ENCODE data around the gene TMED8. TPM values are rescaled to one million over a fixed set of nuclear protein-coding genes. Genes with fewer than 3 reads are reported as not detected.

Gene TMED8
- total RNA-seq, 3 donors from 2014 or later: 16.1 to 17.1 (median 16.2) TPM

DNA sequence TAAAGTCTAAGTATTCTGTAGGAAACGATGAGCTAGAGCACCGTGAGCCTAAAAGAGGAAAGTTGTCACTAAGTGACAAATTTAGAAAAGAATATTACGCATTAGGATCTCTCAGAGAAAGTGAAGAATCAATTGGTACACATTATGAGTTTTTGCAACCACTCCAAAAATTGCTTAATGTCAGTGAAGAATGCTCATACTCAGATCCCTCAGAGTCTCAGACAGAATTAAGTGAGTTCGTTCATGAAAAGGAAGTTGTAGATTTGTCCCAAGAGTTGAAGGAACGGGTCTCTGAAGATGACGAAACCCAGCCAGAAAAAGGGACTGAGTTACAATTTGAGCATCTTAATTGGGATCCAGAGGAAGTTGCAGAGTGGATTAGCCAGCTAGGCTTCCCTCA is 1.8 kb upstream of the TMED8 start:
- Mint-ChIP-seq H3K9me3 (no peaks in the 10 kb centered on the region), H3K4me3 (no peak overlapping the region), H3K27me3 (ENCODE audit: low read depth) (no peaks in the 10 kb centered on the region)

DNA sequence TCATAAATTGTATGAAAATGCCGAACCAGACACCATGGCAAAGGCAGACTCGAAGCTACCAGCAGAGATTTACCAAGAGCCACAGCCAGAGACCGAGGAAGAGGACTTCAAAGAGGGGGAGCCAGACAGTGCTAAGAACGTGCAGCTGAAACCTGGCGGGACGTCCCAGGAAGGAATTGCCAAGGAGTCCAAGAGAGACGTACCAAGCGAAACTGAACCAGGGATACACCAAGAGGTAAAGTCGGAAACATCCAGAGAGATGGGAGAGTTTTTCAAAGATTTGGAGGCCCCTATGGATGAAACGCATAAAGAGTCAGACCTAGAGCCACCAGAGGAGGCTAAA is 579 bp upstream of the TMED8 start:
- Mint-ChIP-seq H3K9me3 (no peaks in the 10 kb centered on the region), H3K36me3 (ENCODE audit: insufficient read depth) (peaks cover 2% of the 10 kb centered on the region), H3K4me3 (no peak overlapping the region), H3K4me1 (ENCODE audit: low read depth) (peaks cover 31% of the 10 kb centered on the region), H3K27me3 (ENCODE audit: low read depth) (no peaks in the 10 kb centered on the region)
- ATAC-seq (peak; percentile 2 to 5), DNase-seq (no peak)

More for the DNA sequence above, 1.8 kb upstream of the TMED8 start:
- Mint-ChIP-seq H3K36me3 (ENCODE audit: insufficient read depth) (peaks cover 1% of the 10 kb centered on the region), H3K4me1 (ENCODE audit: low read depth) (peaks cover 20% of the 10 kb centered on the region)
- DNase-seq (no peak), ATAC-seq (no peak)

DNA sequence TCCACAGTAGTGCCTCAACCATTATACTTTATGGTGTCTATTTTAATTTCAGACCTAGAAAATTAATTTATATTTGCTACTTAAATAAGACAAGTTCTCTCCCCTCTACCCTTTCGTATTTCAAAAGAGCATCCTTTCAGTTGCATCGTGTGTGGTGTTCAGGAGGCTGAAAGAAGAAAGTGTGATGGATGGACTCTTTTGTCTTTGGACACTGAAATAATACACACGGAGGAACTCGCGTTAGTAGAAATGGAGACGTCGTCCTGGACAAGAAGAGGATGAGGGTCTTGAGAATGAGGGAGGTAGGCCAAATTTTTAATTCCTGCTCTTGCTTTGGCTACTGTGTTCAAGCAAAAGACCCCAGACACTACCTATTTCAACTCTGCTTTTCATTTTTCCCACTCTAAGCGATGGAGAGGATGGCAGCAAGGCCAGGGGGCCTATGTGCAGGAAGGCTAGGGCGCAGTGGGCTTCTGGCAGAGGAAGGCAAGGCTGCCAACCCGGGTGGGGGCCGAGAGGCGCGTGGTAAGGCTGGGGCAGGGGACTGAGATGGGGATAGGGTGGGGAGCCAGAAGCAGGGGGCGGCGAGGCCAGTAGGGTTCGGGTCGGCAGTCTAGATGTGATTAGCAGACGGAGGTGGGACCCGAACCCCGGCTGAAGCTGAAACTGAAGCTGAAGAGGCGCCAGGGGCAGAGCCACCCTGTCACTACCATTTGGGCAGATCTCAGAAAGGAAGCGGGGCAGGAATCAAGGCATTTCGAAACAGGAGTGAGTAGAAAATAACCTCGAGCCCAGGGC is 722 bp downstream of the TMED8 start:
- peak; percentile 8 for DNase-seq
- H3K36me3 Mint-ChIP-seq (ENCODE audit: insufficient read depth): peaks cover 2% of the 10 kb centered on the region
- peaks cover 40% of the 10 kb centered on the region for H3K4me1 Mint-ChIP-seq (ENCODE audit: low read depth)
- no peaks in the 10 kb centered on the region for H3K9me3 Mint-ChIP-seq
- H3K4me3 Mint-ChIP-seq: peak overlapping the region; percentile 91
- ATAC-seq: peak; percentile 41 to 44
- no peaks in the 10 kb centered on the region for H3K27me3 Mint-ChIP-seq (ENCODE audit: low read depth)

DNA sequence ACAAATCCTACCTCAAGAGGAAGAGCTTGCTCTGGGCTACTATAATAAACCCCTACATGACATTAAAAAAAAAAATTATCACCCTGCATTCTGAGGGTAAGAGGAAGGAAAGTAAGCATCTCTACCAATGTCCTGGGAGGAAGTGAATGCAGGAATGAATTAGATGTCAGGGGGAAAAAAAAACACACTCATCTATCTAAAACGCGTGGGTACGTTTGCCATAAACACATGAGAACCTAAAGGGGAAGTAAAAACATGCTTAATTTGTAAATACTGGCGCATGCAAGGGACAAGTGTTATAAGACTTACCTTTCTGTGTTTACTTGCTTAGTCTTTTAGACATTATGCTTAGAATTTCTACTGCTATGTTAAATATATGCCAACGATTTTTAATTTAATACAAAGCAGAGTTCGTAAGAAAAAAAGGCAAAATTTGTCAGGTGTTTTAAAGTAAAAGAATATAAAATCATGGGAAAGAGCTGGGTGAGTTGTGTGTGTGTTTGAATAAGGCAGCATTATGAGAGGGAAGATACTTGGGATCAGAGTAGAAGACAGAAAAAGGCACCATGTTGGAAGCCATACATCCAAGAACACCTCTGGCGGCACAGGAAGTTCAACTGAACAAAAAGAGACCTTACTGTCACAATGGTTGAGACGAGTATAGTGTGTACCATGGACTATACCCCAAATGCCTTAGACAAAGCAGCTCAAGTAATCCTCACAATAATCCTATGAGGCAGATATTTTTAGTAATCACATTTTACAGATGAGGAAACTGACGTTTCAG is 1.5 kb downstream of the TMED8 start:
- Mint-ChIP-seq H3K36me3 (ENCODE audit: insufficient read depth) (peaks cover 2% of the 10 kb centered on the region), H3K4me1 (ENCODE audit: low read depth) (peaks cover 40% of the 10 kb centered on the region), H3K4me3 (peak overlapping the region; percentile 91), H3K27me3 (ENCODE audit: low read depth) (no peaks in the 10 kb centered on the region), H3K9me3 (no peaks in the 10 kb centered on the region)
- ATAC-seq (no peak), DNase-seq (no peak)

DNA sequence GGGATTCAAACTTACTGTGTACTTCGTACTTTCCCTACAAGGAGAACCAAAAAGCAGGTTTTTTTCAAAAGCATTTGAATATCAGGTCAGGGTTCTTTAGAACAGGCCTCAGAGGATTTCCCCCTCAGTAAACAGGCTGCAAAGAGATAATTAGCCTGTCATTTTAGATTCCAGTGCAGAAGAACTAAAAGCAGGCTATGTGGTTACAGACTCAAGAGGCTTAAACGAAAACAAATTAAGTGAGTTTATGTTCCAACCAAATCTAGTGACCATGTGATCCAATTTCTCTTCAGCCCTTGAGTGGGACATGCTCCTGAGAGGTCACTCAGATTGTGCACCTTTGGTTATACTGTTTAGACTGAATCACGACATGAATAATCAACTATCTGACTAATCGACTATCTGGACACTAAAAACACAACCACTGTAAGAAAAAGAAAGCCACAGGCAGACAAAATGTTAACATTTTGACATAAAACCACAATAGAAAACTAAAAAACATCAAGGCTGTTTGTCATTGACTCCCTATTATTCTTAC is 4.5 kb downstream of the TMED8 start:
- no peak for DNase-seq
- no peak for ATAC-seq
- H3K4me3 Mint-ChIP-seq: peak overlapping the region; percentile 17
- H3K4me1 Mint-ChIP-seq (ENCODE audit: low read depth): peaks cover 53% of the 10 kb centered on the region
- H3K27me3 Mint-ChIP-seq (ENCODE audit: low read depth): no peaks in the 10 kb centered on the region
- H3K9me3 Mint-ChIP-seq: no peaks in the 10 kb centered on the region
- H3K36me3 Mint-ChIP-seq (ENCODE audit: insufficient read depth): peaks cover 2% of the 10 kb centered on the region

DNA sequence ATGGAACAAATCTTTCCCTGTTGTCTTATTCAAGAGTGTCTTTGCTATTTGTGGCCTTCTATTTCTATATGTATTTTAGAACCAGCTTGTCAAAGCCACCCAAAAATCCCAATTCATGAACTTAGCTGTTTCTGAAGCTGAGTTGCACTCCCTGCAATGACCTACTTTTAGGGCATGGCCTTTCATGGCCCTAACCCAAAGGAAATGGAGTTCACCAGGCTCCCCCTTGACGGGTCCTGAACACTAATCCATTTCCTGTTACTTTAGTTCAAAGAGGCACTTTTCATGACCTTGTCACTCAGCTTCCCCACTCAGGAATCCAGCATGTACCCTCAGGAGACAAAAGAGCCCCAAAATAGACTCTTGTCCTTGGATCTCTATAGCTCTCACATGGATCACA is 7.6 kb downstream of the TMED8 start:
- Mint-ChIP-seq H3K36me3 (ENCODE audit: insufficient read depth) (peaks cover 8% of the 10 kb centered on the region), H3K4me1 (ENCODE audit: low read depth) (peaks cover 36% of the 10 kb centered on the region), H3K4me3 (no peak overlapping the region), H3K9me3 (no peaks in the 10 kb centered on the region), H3K27me3 (ENCODE audit: low read depth) (no peaks in the 10 kb centered on the region)
- DNase-seq (no peak), ATAC-seq (no peak)

DNA sequence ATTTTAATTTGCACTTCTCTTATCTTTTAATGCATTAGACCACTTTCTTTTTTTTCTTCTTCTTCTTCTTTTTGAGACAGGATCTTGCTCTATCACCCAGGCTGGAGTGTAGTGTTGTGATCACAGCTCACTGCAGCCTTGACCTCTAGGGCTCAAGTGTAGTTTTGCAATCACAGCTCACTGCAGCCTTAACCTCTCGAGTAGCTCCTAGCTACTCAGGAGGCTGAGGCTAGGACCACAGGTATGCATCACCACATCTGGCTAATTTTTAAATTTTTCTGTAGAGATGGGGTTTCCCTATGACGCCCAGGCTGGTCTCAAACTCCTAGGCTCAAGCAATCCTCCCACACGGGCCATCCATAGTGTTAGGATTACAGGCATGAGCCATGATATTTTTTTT is 12.7 kb downstream of the TMED8 start:
- no peaks in the 10 kb centered on the region for H3K9me3 Mint-ChIP-seq
- no peaks in the 10 kb centered on the region for H3K27me3 Mint-ChIP-seq (ENCODE audit: low read depth)
- ATAC-seq (no peak), DNase-seq (no peak)
- no peak overlapping the region for H3K4me3 Mint-ChIP-seq
- peaks cover 17% of the 10 kb centered on the region for H3K4me1 Mint-ChIP-seq (ENCODE audit: low read depth)
- H3K36me3 Mint-ChIP-seq (ENCODE audit: insufficient read depth): peaks cover 9% of the 10 kb centered on the region

DNA sequence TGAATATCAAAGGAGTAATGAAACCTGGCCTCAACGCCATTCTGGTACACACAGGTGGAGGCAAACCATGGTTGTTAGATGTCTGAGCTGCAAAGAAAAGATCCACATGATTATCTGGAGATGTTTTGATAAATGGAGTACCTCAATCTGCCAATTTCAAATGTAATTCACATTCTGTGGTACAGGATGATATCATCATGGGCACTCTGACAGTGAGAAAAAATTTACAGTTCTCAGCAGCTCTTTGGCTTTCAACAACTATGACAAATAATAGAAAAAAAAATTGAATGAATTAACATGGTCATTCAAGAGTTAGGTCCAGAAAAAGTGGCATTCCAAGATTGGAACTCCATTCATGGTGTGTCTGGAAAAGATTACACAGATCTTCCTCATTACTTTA is 17.3 kb downstream of the TMED8 start:
- Mint-ChIP-seq H3K36me3 (ENCODE audit: insufficient read depth) (peaks cover 5% of the 10 kb centered on the region), H3K9me3 (no peaks in the 10 kb centered on the region), H3K27me3 (ENCODE audit: low read depth) (no peaks in the 10 kb centered on the region), H3K4me3 (no peak overlapping the region), H3K4me1 (ENCODE audit: low read depth) (peaks cover 15% of the 10 kb centered on the region)
- ATAC-seq (no peak), DNase-seq (no peak)

DNA sequence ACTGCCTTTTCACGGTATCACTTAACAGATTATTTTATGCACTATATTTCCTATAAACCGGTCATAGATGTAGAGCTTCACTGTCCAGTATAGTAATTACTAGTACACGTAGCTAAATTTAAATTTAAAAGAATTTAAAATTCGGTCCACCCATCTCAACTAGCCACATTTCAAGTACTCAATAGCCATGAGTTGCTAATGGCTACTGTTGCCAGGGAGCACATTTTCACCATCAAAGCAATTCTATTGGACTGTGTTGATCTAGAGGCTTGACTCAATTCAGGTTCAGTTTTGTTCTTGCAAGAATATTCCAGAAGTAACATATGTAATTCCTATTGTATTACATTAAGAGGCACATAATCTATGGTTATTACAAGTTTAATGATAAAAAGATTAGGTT is 20.0 kb downstream of the TMED8 start:
- H3K27me3 Mint-ChIP-seq (ENCODE audit: low read depth): no peaks in the 10 kb centered on the region
- no peak for ATAC-seq
- no peak for DNase-seq
- peaks cover 9% of the 10 kb centered on the region for H3K4me1 Mint-ChIP-seq (ENCODE audit: low read depth)
- H3K36me3 Mint-ChIP-seq (ENCODE audit: insufficient read depth): peaks cover 5% of the 10 kb centered on the region
- H3K9me3 Mint-ChIP-seq: no peaks in the 10 kb centered on the region
- H3K4me3 Mint-ChIP-seq: no peak overlapping the region

DNA sequence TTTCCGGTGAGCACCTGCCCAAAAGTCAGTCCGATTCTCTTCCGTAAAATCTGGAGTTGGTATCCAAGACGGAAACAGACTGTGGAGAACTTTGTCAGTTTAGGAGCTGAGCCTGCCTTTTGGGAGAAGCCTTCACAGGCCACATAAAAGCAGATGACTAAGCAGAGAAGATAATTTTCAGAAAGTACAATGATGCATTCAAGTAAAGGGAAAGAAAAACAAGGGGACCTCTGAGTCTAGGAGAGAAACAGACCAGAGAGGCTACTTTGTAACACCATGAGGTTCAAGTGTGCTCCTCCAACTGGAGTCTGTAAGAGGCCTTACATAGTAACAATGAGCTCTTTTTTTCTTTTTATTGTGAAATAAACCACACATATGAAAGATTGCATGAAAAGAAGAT is 21.1 kb downstream of the TMED8 start:
- no peak for DNase-seq
- Mint-ChIP-seq H3K36me3 (ENCODE audit: insufficient read depth) (peaks cover 4% of the 10 kb centered on the region), H3K9me3 (no peaks in the 10 kb centered on the region), H3K4me1 (ENCODE audit: low read depth) (peaks cover 7% of the 10 kb centered on the region), H3K27me3 (ENCODE audit: low read depth) (no peaks in the 10 kb centered on the region), H3K4me3 (no peak overlapping the region)
- no peak for ATAC-seq

DNA sequence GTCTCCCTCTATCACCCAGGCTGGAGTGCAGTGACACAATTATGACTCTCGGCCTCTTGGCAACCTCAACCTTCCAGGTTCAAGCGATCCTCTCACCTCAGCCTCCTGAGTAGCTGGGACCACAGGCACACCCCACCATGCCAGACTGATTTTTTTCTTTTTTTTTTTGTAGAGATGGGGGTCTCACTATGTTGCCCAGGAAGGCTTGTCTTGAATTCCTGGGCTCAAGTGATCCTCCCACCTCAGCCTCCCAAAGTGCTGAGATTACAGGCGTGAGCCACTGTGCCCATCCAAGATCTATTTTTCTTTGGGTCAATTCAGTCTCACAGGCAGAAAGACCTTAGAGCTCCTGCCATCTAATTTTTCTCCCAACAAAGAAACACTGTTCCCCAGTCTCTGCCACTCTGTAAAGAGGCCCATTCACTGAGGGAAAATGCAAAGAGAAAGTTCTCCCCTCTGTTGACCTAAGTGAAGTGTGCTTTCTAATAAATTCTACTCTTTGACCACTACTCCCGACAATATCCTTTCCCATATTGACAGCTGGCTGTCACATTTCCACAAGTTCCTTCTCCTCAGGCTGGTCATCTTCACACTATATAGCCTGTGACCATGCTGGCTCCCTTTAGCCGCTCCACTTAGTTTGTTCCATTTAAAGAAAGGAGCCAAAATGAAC is 23.3 kb downstream of the TMED8 start:
- H3K9me3 Mint-ChIP-seq: no peaks in the 10 kb centered on the region
- H3K4me1 Mint-ChIP-seq (ENCODE audit: low read depth): peaks cover 2% of the 10 kb centered on the region
- H3K4me3 Mint-ChIP-seq: no peak overlapping the region
- ATAC-seq (no peak), DNase-seq (no peak)
- peaks cover 17% of the 10 kb centered on the region for H3K36me3 Mint-ChIP-seq (ENCODE audit: insufficient read depth)
- H3K27me3 Mint-ChIP-seq (ENCODE audit: low read depth): no peaks in the 10 kb centered on the region

DNA sequence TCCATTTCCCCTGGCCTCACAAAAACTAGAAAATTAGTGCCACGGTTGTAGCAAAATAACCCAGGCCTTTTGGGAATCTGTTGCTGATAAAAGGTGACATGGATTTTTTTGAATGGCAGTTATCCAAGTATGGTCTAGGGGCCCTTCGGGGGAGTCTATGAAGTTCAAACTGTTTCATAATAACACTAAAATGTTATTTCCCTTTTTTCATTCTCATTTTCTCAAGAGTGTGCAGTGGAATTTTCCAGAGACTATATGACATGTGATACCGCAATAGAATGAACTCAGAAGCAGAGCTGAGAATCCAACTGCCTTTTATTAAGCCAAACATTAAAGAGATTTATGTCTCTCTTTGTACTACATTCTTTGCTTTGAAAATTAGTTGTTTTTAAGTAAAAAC is 29.1 kb downstream of the TMED8 start:
- H3K27me3 Mint-ChIP-seq (ENCODE audit: low read depth): no peaks in the 10 kb centered on the region
- no peak for ATAC-seq

DNA sequence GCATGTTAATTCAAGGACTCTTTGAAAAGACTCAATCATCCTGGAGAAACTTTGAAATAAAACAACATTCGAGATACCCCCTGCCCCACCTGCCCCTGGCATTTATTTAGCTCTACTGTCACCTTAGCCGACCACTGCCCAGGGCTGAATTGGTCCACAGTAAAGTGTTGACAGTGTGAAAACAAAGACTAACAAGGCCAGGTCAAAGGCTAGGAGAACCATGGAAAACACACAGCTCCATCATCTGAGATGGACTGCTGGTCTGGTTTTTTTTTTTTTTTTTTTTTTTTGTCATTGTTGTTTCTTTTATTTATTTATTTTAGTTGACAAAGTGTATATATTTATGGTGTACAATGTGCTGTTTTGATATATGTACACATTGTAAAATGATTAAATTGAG is 30.4 kb downstream of the TMED8 start:
- Mint-ChIP-seq H3K27me3 (ENCODE audit: low read depth) (no peaks in the 10 kb centered on the region), H3K9me3 (no peaks in the 10 kb centered on the region), H3K4me3 (no peak overlapping the region), H3K4me1 (ENCODE audit: low read depth) (no peaks in the 10 kb centered on the region), H3K36me3 (ENCODE audit: insufficient read depth) (peaks cover 32% of the 10 kb centered on the region)
- ATAC-seq: no peak
- no peak for DNase-seq

More for the DNA sequence above, 29.1 kb downstream of the TMED8 start:
- no peaks in the 10 kb centered on the region for H3K9me3 Mint-ChIP-seq
- H3K4me1 Mint-ChIP-seq (ENCODE audit: low read depth): no peaks in the 10 kb centered on the region
- no peak overlapping the region for H3K4me3 Mint-ChIP-seq
- H3K36me3 Mint-ChIP-seq (ENCODE audit: insufficient read depth): peaks cover 29% of the 10 kb centered on the region
- no peak for DNase-seq

DNA sequence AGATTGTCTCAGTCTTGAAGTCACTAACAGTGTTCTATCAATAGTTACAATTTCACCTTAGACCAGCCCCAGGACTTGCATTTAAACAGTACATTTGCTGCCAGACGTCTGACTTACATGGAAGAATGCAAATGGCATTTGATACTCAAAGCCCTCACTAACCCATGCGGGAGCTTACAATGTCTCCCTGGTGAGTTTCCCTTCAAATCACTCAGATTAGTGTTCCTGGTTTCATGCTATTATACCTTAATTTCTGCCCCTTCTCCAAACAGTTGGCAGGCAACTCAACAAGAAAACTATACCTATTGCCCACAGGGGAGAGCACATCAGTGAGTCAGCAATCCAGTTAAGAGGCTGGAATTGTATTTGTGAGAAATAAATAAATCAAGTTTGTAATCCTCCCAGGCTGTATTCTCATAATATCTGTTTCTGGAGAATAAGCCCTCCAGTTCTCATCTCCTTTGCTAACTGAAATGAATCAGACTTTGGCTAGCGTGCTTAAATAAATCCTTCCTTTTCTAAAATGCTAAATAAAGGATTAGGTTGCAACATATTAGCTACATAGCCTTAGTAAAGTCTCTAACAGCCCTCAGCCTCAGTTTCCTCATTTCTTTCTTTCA is 32.4 kb downstream of the TMED8 start:
- DNase-seq (no peak), ATAC-seq (no peak)
- H3K36me3 Mint-ChIP-seq (ENCODE audit: insufficient read depth): peaks cover 27% of the 10 kb centered on the region
- H3K4me1 Mint-ChIP-seq (ENCODE audit: low read depth): no peaks in the 10 kb centered on the region
- H3K27me3 Mint-ChIP-seq (ENCODE audit: low read depth): no peaks in the 10 kb centered on the region
- no peak overlapping the region for H3K4me3 Mint-ChIP-seq
- H3K9me3 Mint-ChIP-seq: no peaks in the 10 kb centered on the region
